Subcutaneous adipose tissue (tissue), 4 donors: ENCODE measurements around the gene NPLOC4. TPM values are rescaled to one million over a fixed set of nuclear protein-coding genes. Genes with fewer than 3 reads are reported as not detected.

ENCODE experiments used
- total RNA-seq, 4 donors: library from RNA; depleted of rRNA; stranded (reverse); fragments of >200 nt; gene quantifications; one replicate each; pipeline ENCODE4 v1.1.0, GENCODE V29; 2016
- TF ChIP-seq, protein P1 (sequence below): fragments of 450-650 bp; IDR thresholded peaks from one replicate; pipeline ENCODE4 v1.5.1; 2016; ENCODE audit warnings: low read depth, mild to moderate bottlenecking, control low read depth, antibody characterized with exemption, moderate library complexity

The NPLOC4 gene
- total RNA-seq, 4 donors from 2014 or later, result 47.4 to 112 (median 62.8) TPM

DNA sequence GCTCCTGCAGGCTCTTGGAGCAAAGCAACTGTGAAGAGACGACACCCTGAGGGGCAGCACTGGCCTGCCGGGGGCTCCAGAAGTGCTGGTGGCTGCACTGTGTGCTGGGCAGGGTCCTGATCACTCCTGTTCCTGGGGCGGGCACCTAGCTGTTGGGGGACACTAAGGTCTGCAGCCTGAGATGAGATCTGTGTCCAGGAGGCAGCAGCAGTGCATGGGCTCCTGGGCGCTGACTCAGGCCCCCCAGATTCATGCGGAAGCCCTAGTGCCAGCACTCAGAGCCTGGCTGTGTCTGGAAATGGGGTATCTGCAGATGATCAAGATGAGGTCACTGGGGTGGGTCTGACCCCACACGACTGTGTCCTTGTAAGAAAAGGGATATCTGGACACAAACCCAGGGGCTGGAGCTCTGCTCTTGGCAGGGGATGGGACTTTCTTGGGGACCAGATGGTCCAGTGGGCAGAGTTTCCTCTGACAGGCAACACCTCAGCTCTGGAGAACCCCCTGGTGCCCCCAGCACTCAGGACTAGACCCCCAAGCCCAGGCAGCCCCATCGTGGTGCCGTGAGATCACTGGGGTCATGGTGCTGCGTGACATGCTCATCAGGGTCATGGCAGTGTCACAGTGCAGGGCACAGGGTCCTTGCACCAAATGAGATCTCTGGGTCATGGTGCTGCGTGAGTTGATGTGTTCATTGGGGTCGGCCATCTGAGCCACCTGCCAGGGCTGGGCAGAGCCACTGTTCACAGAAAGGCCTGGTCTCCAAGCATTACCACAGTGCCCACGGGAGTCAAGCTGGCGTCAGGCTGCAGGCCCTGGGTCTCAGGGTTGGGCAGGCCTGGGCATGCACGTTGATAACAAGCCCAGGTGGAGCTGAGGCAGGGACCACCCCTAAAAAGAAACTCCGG, 94.2 kb downstream of the NPLOC4 start:
- TF ChIP-seq, protein P1, sequence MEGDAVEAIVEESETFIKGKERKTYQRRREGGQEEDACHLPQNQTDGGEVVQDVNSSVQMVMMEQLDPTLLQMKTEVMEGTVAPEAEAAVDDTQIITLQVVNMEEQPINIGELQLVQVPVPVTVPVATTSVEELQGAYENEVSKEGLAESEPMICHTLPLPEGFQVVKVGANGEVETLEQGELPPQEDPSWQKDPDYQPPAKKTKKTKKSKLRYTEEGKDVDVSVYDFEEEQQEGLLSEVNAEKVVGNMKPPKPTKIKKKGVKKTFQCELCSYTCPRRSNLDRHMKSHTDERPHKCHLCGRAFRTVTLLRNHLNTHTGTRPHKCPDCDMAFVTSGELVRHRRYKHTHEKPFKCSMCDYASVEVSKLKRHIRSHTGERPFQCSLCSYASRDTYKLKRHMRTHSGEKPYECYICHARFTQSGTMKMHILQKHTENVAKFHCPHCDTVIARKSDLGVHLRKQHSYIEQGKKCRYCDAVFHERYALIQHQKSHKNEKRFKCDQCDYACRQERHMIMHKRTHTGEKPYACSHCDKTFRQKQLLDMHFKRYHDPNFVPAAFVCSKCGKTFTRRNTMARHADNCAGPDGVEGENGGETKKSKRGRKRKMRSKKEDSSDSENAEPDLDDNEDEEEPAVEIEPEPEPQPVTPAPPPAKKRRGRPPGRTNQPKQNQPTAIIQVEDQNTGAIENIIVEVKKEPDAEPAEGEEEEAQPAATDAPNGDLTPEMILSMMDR, result no peak

DNA sequence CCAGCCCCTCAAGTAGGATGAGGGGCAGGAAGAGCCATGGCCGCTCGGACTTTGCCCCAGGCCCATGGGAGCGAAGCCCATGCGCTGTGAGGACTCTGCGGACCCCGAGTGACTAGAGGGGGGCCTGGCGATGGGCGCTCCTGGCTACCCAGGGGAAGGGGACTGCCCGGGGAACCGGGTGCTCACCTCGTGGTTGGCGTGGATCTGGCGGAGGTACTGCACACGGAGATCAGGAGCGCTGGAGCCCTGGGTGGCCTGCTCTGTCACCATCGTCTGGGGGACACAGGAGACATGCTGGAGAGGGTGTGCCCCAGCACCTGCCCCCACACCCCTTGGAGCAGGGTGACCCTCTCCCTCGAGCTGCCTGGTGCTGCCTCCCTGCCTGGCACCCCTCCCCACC, 95.8 kb downstream of the NPLOC4 start:
- TF ChIP-seq, protein P1, result no peak

DNA sequence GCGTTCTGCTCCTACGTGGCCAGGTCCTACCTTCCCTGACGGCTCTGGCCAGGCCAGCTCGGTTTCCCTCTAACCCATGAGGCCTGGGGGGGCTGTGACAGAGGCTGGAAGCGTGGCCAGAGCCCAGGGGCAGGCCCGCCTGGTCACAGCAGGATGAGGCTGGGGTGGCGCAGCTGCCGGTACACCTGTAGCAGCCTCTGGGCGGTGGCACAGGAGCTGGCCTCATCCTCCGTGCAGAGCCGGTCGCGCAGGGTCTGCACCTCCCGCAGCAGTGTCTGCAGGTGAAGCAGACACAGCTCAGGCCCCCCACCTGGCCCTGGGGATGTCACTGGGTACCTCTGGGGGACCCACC, 96.3 kb downstream of the NPLOC4 start:
- TF ChIP-seq, protein P1, result no peak

DNA sequence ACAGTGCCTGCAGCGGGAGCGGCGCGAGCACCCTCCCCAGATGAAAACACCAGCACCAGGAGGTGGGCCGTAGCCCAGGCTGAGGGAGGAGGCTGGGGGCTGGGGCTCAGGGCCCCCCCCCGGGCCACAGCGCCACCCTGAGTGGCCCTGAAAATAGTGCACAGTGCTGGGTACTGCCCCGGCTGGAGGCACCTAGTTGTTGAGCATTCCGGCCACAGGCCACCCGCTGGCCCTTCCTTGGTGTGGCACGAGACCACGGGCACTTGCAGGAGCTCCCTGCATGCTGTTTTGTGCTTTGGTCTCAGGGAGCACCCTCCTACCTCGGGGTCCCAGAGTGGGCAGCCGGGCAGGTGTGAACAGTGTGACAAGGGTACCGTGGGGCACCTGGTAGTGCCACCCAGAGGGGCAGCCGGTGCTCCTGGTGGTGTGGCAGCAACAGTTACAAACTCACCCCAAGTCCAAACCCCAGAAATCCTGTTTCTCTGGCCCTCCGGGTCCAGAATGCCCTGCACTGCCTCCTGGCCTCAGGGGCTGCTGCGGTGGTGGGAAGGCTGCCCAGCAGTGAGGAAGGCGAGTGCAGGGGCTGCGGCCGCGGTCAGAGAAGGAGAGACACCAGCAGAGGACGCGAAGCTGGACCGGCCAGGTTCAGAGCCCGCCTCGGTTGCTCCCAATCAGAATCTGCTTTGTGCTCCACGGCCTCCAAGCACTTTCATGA, 96.8 kb downstream of the NPLOC4 start:
- TF ChIP-seq, protein P1, result no peak

DNA sequence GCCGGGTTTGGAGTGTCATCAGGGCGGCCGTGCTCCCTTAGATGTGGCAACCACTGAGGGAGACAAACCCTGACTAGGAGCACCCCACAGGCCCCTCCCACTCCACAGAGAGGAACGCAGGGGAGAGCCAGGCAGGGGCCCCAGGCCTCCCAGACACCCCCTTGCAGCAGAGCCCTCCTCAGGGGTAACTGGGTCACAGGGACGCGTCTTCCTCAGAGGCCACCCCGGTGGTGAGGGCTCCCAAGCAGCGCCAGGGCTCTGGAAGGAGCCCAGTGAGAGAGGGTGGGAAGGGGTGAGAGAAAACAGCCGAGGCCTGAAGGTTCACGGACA, 97.4 kb downstream of the NPLOC4 start:
- TF ChIP-seq, protein P1, result no peak

DNA sequence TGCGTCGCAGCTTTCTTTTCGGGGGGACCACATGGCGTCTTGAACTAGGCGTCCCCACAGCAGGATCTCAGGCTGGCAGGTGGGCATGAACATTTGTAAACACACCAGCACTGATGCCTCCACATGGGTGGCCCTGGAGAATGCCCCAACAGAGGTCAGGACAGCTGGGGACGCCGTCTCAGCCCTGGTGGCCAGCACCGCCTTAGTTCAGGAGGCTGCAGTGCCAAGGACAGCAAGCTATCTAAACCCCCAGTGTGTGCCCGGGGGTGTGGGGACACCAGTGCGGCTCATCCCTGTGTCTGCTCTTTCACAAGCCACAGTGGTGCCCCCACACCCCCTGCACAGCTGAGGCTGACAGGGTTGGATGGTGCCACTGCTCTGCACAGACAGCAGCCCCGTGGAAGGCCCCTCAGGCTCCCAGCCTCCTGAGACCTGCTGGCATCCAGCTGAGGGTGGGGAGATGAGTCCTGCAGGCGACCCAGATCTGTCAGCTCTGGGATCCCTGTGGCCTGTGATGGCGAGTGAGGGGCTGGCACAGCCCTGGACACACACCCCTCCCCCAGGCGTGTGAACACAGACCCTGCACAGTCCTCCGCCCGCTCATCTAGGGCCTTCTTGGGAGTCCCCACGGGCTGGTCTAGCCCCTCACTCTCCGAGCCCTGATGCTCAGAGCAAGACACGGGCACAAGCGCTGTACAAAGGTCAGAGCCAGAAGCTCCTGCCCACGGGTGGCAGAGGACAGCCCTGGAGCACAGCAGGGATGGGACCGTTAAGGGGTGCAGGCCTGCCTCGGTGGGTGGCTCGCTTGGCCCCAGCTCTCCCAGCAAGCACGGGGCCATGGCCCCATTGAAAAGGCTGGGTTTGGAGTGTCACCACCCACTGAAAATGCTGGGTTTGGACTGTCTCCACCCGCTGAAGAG, 98.0 kb downstream of the NPLOC4 start:
- TF ChIP-seq, protein P1, result no peak
